SIG-M5 treated with dmso at 0.1 percent for 504 hours (cell line): ENCODE measurements around the gene RPS6KA4.
"Not testable (repeated sequence)": the region's sequence is repeated elsewhere in the genome, so short reads cannot be mapped to it uniquely, and the experiment has no call there.

Source experiments
- DNase-seq: peaks from one replicate; lab custom pipeline; 2025; ENCODE audit not compliant: unreplicated experiment; lab: John Stamatoyannopoulos, UW

Gene RPS6KA4

GRCh38 chr11:64358907-64359711, at the start of gene RPS6KA4:
Gene RPS6KA4, plus strand, starts transcription at chr11:64359162. Its CDS starts 74 bp downstream, at chr11:64359236.
- DNase-seq: peak; percentile 20

- DNase-seq: no peak
Measured at GRCh38 chr11:64312947-64313346, 46.0 kb upstream of the RPS6KA4 start.

- DNase-seq: no peak
Measured at GRCh38 chr11:64313491-64314145, 45.3 kb upstream of the RPS6KA4 start.

GRCh38 chr11:64314146-64314804, 44.7 kb upstream of the RPS6KA4 start:
- no peak for DNase-seq

- no peak for DNase-seq
Measured at GRCh38 chr11:64314805-64315561, 44.0 kb upstream of the RPS6KA4 start.

- not testable (repeated sequence) for DNase-seq
Measured at GRCh38 chr11:64315667-64316526, 43.1 kb upstream of the RPS6KA4 start.

GRCh38 chr11:64316672-64317324, 42.2 kb upstream of the RPS6KA4 start:
- DNase-seq: no peak

- DNase-seq: peak; percentile 98
Measured at GRCh38 chr11:64317325-64317960, 41.5 kb upstream of the RPS6KA4 start, which contains the start of gene TRMT112. Gene TRMT112, minus strand, starts transcription at chr11:64317559. Its CDS starts 33 bp downstream, at chr11:64317526.

- DNase-seq: peak; percentile 96
Measured at GRCh38 chr11:64317961-64318765, 40.8 kb upstream of the RPS6KA4 start, which contains the start of gene PRDX5. Gene PRDX5, plus strand, starts transcription at chr11:64318121. Its CDS starts 95 bp downstream, at chr11:64318216.

GRCh38 chr11:64318766-64319761, 39.9 kb upstream of the RPS6KA4 start:
- DNase-seq: peak; percentile 80

GRCh38 chr11:64320556-64320955, 38.4 kb upstream of the RPS6KA4 start:
- no peak for DNase-seq

GRCh38 chr11:64321026-64321425, 37.9 kb upstream of the RPS6KA4 start:
- no peak for DNase-seq

- DNase-seq: no peak
Measured at GRCh38 chr11:64321533-64321932, 37.4 kb upstream of the RPS6KA4 start.

GRCh38 chr11:64322925-64323260, 36.1 kb upstream of the RPS6KA4 start:
- no peak for DNase-seq

- no peak for DNase-seq
Measured at GRCh38 chr11:64323373-64323772, 35.6 kb upstream of the RPS6KA4 start.

GRCh38 chr11:64323984-64324383, 35.0 kb upstream of the RPS6KA4 start:
- not testable (repeated sequence) for DNase-seq
